ENCODE results near the gene SLC9B1.
"Not testable (repeated sequence)": the region's sequence is repeated elsewhere in the genome, so short reads cannot be mapped to it uniquely, and the experiment has no call there.

SLC9B1 gene

DNA sequence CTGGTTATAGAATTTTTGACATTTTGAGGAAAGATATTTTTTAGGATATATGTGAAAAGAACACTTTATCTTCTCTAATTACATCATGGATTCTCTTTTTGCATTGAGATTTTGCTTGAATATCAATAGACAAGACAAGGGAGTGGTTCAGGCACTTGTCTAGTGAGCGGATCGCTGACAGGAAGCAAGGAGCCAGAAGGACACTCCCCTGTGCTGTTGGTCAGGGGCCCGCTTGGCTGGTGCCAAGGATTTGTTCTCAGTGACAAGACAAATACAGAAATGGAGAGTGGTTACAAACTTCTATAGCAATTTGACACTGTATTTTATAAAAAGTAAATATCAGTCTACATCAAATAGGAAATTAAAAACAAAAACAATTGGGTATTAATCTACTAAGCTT, 60.0 kb downstream of the SLC9B1 start:
- Mint-ChIP-seq H3K27ac (no peak overlapping the region), H3K36me3 (ENCODE audit: low read depth) (no peaks in the 10 kb centered on the region), H3K9me3 (peaks cover 10% of the 10 kb centered on the region), H3K4me3 (no peak overlapping the region), H3K27me3 (ENCODE audit: low read depth, poor library complexity) (peaks cover 4% of the 10 kb centered on the region), H3K4me1 (no peaks in the 10 kb centered on the region)
- TF ChIP-seq, protein P1, sequence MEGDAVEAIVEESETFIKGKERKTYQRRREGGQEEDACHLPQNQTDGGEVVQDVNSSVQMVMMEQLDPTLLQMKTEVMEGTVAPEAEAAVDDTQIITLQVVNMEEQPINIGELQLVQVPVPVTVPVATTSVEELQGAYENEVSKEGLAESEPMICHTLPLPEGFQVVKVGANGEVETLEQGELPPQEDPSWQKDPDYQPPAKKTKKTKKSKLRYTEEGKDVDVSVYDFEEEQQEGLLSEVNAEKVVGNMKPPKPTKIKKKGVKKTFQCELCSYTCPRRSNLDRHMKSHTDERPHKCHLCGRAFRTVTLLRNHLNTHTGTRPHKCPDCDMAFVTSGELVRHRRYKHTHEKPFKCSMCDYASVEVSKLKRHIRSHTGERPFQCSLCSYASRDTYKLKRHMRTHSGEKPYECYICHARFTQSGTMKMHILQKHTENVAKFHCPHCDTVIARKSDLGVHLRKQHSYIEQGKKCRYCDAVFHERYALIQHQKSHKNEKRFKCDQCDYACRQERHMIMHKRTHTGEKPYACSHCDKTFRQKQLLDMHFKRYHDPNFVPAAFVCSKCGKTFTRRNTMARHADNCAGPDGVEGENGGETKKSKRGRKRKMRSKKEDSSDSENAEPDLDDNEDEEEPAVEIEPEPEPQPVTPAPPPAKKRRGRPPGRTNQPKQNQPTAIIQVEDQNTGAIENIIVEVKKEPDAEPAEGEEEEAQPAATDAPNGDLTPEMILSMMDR (IDR thresholded peaks at IDR 0.05) = no peak
- DNase-seq = no peak

DNA sequence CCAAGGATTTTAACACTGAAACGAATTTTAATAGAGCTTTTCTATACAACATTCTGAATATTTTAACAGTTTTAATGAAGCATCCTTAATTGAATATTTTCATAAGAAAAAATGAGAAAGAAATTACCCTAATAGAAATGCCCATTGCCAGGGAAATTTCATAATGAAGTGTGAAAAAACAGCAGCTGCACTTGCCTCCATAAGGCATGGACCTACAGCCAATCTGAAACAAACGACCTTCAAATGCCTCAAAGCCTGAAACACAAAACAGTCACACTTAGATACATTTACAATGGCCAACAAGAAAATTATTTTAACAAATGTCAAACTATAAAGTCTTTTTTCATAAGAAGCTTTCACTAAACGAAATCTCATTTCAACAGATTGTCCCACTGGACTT, 74.4 kb downstream of the SLC9B1 start:
- H3K4me1 Mint-ChIP-seq = no peaks in the 10 kb centered on the region
- no peak overlapping the region for H3K4me3 Mint-ChIP-seq
- no peak for DNase-seq
- H3K36me3 Mint-ChIP-seq (ENCODE audit: low read depth) = no peaks in the 10 kb centered on the region
- TF ChIP-seq, protein P1 (IDR thresholded peaks at IDR 0.05) = no peak
- H3K27ac Mint-ChIP-seq = no peak overlapping the region
- no peaks in the 10 kb centered on the region for H3K27me3 Mint-ChIP-seq (ENCODE audit: low read depth, poor library complexity)
- H3K9me3 Mint-ChIP-seq = peaks cover 11% of the 10 kb centered on the region

DNA sequence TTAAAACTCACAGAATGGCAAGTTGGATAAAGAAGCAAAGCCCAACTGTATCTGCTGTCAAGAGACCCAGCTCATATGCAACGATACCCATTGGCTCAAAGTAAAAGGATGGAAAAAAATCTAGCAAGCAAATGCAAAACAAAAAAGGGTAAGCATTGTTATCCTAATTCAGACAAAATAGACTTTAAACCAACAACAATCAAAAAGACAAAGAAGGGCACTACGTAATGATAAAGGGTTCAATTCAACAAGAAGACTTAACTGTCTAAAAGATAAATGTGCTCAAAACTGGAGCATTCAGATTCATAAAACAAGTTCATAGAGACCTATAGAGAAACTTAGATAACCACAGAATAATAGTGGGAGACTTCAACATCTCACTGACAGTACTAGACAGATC, 81.4 kb downstream of the SLC9B1 start:
- not testable (repeated sequence) for H3K4me3 Mint-ChIP-seq; H3K36me3 Mint-ChIP-seq (ENCODE audit: low read depth); H3K27ac Mint-ChIP-seq; H3K27me3 Mint-ChIP-seq (ENCODE audit: low read depth, poor library complexity); DNase-seq; H3K4me1 Mint-ChIP-seq
- peaks cover 11% of the 10 kb centered on the region for H3K9me3 Mint-ChIP-seq

DNA sequence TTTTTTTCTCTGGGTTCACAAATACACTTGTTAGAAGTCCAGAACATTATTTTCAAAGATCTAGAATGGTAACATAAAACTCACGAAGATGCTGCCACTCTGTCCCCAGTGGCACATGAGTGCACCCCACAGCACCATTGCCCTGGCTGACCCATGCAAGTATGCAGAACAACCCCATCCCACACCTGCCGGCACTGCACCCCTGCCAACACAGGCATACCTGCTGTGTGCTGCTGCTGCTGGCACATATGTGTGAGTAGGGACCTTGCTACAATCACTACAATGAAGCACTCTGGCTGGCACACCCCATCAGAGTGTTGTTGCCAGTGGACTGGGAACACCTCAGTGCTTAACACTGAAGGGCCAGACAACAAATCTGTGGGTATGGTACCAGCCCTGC, 83.8 kb downstream of the SLC9B1 start:
- H3K4me3 Mint-ChIP-seq = no peak overlapping the region
- DNase-seq = no peak
- H3K27ac Mint-ChIP-seq = no peak overlapping the region
- no peaks in the 10 kb centered on the region for H3K9me3 Mint-ChIP-seq
- no peaks in the 10 kb centered on the region for H3K27me3 Mint-ChIP-seq (ENCODE audit: low read depth, poor library complexity)
- no peaks in the 10 kb centered on the region for H3K36me3 Mint-ChIP-seq (ENCODE audit: low read depth)
- TF ChIP-seq, protein P1 (IDR thresholded peaks at IDR 0.05) = no peak
- no peaks in the 10 kb centered on the region for H3K4me1 Mint-ChIP-seq

DNA sequence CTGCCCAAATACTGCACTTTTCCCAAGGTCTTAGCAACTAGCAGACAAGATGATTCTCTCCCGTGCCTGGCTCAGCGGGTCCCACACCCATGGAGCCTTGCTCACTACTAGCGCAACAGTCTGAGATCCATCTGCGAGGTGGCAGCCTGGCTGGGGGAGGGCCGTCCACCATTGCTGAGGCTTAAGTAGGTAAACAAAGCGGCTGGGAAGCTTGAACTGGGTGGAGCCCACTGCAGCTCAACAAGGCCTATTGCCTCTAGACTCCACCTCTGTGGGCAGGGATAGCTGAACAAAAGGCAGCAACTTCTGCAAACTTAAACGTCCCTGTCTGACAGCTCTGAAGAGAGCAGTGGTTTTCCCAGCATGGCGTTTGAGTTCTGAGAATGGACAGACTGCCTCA, 99.8 kb downstream of the SLC9B1 start:
- H3K27me3 Mint-ChIP-seq (ENCODE audit: low read depth, poor library complexity); H3K4me1 Mint-ChIP-seq; H3K27ac Mint-ChIP-seq; DNase-seq; H3K36me3 Mint-ChIP-seq (ENCODE audit: low read depth); H3K4me3 Mint-ChIP-seq: not testable (repeated sequence)
- H3K9me3 Mint-ChIP-seq = peaks cover 50% of the 10 kb centered on the region

DNA sequence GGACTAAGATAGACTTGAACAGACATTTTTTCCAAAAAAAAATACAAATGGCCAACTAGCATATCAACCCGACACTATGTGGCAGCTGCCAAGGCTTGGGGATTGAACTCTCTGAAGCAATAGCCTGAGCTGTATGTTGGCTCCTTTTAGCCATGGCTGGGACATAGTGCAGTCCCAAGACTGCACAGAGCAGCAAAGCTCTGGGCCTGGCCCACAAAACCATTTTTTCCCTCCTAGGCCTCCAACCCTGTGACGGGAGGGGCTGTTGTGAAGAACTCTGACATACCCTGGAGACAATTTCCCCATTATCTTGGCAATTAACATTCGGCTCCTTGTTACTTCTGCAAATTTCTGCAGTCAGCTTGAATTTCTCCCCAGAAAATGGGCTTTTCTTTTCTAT, 100.6 kb downstream of the SLC9B1 start:
- Mint-ChIP-seq H3K27me3 (ENCODE audit: low read depth, poor library complexity) (peaks cover 3% of the 10 kb centered on the region), H3K4me3 (no peak overlapping the region), H3K27ac (no peak overlapping the region), H3K9me3 (peaks cover 47% of the 10 kb centered on the region), H3K36me3 (ENCODE audit: low read depth) (peaks cover 13% of the 10 kb centered on the region), H3K4me1 (no peaks in the 10 kb centered on the region)
- DNase-seq = no peak
- TF ChIP-seq, protein P1 (IDR thresholded peaks at IDR 0.05) = no peak

DNA sequence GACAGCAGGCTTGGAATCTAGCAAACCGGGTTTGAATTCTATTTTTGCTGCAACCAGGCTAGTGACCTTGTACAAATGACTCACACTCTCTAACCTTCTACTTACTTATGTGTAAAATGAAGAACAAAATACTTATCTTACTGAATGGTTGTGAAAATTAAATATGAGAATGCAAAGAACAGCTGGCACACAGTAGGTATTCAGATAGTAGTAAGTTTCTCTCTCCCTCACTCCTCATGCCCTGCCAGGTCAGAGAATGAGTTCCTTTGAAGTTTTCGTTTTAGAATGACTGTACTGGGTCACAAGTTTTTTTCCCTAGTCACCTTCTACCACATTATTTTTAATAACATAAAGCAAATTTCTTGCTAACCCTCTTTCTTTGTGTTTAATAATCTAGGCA, 117.7 kb downstream of the SLC9B1 start:
- Mint-ChIP-seq H3K27ac (no peak overlapping the region), H3K27me3 (ENCODE audit: low read depth, poor library complexity) (peaks cover 4% of the 10 kb centered on the region), H3K36me3 (ENCODE audit: low read depth) (no peaks in the 10 kb centered on the region), H3K4me3 (no peak overlapping the region), H3K4me1 (no peaks in the 10 kb centered on the region), H3K9me3 (no peaks in the 10 kb centered on the region)
- TF ChIP-seq, protein P1 (IDR thresholded peaks at IDR 0.05) = no peak
- DNase-seq = no peak

DNA sequence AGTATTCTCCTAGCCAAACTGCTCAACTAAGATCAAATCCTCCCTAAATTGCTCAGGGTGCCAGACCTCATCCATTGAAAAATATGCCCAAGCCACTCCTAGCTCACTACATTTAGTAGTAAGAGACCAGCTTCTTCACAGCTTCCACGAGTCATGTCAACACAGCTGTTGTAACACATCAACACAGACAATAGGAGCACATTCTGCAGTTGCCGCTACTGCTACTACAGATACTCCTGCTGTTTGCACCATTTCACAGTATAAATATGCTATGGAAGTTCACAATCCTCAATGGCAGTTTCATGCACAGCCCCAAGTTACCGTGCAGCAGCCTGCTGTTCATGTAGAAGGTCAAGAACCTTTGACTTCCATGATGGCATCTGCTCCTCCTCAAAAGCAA, 121.9 kb downstream of the SLC9B1 start:
- not testable (repeated sequence) for DNase-seq; H3K27ac Mint-ChIP-seq; H3K4me1 Mint-ChIP-seq; H3K9me3 Mint-ChIP-seq; H3K36me3 Mint-ChIP-seq (ENCODE audit: low read depth); H3K4me3 Mint-ChIP-seq; H3K27me3 Mint-ChIP-seq (ENCODE audit: low read depth, poor library complexity)

DNA sequence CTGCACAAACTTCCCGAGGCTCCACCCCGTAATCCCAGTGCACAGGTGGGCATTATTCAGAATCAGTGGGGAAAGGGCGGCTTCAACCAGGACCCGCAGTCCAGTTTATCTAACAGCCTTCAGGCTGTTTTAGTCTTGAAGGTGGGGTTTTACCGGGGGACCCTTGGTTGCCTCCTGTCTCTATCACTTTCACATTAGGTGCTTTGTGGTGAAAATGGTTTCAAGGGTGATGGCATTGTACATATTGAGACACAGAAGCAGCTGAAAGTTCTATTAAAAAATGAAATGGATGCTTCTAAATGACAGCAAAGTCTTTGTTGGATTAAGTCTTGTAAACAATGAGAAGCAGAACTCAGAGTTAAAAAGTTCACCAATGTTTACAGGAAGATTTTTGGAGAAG, 123.0 kb downstream of the SLC9B1 start:
- H3K9me3 Mint-ChIP-seq; H3K27ac Mint-ChIP-seq; H3K27me3 Mint-ChIP-seq (ENCODE audit: low read depth, poor library complexity); H3K4me1 Mint-ChIP-seq; H3K4me3 Mint-ChIP-seq; H3K36me3 Mint-ChIP-seq (ENCODE audit: low read depth); DNase-seq: not testable (repeated sequence)

DNA sequence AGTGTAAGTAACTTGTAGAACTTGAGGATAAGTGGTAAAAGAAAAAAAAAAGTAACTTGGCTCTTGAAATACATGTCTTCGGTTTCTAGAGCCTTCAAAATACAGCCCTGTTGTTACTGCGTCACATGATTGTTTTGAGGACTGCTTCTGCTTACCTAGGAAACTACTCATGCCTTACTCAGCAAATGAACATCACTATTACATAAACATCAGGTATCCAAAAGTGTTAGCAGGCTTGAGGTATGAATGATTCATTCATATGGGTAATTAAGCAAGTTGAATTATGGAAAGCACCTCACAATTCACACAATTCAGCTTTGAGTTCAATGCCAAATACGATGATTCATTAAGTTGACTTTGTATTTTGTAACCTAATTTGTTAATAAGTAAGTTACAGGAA, 129.6 kb downstream of the SLC9B1 start:
- H3K27me3 Mint-ChIP-seq (ENCODE audit: low read depth, poor library complexity); H3K9me3 Mint-ChIP-seq; H3K27ac Mint-ChIP-seq; DNase-seq; H3K4me1 Mint-ChIP-seq; H3K4me3 Mint-ChIP-seq: not testable (repeated sequence)
- peaks cover 20% of the 10 kb centered on the region for H3K36me3 Mint-ChIP-seq (ENCODE audit: low read depth)
